Measurements from ENCODE around the gene E4F1.

GRCh38 chr16:2230376-2230775, 7.0 kb downstream of the E4F1 start:
- no peak for TF ChIP-seq YY1 (IDR thresholded peaks at IDR 0.05; ENCODE audit: insufficient read depth, insufficient read length)
- TF ChIP-seq ZNF274 (IDR thresholded peaks at IDR 0.05; ENCODE audit: low read depth, low read length), result no peak
- TF ChIP-seq SUZ12 (IDR thresholded peaks at IDR 0.05; ENCODE audit: extremely low read depth, insufficient read depth, insufficient read length), result no peak
